Hindlimb muscle (tissue), 1 donor: ENCODE results near the gene OR6K2. TPM values are rescaled to one million over a fixed set of nuclear protein-coding genes. Genes with fewer than 3 reads are reported as not detected.
"Not testable (repeated sequence)": the region's sequence is repeated elsewhere in the genome, so short reads cannot be mapped to it uniquely, and the experiment has no call there.

Experiments
- DNase-seq: peaks from one replicate; pipeline ENCODE4 v3.0.0-alpha.2; 2013
- polyA plus RNA-seq: library from polyadenylated mRNA; unstranded; fragments of 120-200 nt; gene quantifications from one replicate; pipeline ENCODE4 v1.2.1, GENCODE V29; 2013; ENCODE audit not compliant: insufficient read length

The OR6K2 gene, protein sequence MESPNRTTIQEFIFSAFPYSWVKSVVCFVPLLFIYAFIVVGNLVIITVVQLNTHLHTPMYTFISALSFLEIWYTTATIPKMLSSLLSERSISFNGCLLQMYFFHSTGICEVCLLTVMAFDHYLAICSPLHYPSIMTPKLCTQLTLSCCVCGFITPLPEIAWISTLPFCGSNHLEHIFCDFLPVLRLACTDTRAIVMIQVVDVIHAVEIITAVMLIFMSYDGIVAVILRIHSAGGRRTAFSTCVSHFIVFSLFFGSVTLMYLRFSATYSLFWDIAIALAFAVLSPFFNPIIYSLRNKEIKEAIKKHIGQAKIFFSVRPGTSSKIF
- polyA plus RNA-seq, result not detected

DNA sequence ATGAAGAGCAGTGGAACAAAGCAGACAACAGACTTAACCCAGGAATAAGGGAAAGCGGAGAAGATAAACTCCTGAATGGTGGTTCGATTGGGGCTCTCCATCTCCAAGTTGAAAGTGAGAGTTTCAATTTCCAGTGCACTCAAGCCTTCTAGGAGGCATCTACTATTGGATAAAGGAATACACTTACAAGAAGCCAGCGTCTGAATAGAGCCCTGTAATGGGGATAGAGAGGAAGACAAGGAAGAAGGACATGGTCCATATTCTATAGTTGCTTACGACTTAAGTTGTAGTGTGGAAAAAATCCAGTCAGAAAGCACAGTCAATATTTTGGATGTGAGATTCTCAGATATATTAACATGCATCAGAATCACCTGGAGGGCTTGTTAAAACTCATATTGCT lies at the start of gene OR6K2:
Gene OR6K2 (minus strand): TSS at position 101 of the 400 bp plus-strand sequence. CDS start 0 bp downstream, at position 101.
- no peak for DNase-seq

DNA sequence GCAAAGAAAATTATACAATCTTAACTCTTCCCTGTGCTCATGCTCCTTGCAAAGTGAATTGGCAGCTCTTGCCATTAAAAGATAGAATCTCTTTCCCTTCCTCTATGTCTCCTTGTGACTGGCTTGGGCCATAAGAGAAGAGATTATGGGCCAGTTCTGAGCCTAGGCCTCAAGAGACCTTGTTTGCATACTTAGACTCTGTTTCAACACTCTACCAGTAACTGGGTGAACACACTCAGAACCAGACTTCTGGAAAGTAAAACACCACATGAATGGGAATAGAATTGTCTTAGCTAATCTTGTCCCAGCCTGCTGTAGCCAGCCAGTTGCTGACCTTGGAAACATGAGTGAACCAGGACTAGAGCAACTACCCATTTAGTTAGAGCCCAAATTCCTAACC lies 35.4 kb upstream of the OR6K2 start:
- no peak for DNase-seq

DNA sequence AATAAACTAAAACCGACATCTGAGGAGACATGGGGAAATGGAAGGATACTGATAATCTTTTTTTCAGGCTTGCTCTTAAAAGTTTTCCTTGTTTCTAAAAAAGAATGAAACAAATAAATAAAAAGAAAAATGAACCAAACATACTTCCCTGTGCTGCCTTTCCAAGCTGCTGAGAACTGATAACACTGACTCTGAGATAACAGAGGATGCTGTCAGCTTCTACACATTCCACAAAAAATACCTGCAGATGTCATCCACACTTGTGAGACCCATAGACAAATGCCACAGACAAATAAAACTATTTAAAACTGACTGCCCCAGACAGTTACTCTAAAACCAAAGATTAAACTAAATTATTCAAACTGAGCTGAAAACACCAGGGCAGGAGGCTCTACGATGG lies 32.1 kb upstream of the OR6K2 start:
- DNase-seq, result no peak

DNA sequence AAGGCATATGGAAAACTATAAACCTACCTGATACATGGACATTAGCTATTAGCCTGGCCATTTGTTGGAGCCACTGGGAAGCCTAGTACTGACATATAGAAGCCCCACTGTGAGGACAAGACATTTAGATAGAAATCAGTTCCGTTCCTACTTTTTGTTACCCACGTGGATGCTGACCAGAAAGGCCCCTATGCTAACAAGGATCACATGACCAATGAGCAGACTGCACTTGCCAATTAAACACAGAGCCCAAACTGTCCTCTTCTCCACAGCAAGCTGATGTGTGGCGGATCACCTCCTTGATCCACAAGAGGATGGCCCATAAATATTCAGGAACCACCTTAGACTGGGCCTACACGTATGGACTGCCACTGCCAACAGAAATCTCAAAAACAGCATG lies 31.3 kb upstream of the OR6K2 start:
- DNase-seq, result no peak

DNA sequence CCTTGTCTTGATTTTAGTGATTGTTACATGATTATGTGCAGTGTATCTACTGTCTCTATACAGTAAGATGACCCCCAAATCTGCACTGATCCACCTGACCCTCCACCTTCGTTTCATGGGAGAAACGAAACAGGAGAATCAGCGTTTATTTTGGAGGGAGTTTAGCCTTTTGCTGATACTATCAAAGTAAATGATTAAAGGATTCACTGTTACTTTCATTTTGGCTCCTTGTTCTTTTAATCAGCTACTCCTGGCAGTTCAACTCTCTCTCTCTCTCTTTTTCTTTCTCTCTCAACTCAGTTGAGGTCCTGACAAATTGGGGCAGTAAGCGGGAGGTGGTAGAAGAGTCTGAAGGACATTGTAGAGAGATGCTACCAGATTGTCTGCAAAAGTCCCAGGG lies 30.0 kb upstream of the OR6K2 start:
- no peak for DNase-seq

DNA sequence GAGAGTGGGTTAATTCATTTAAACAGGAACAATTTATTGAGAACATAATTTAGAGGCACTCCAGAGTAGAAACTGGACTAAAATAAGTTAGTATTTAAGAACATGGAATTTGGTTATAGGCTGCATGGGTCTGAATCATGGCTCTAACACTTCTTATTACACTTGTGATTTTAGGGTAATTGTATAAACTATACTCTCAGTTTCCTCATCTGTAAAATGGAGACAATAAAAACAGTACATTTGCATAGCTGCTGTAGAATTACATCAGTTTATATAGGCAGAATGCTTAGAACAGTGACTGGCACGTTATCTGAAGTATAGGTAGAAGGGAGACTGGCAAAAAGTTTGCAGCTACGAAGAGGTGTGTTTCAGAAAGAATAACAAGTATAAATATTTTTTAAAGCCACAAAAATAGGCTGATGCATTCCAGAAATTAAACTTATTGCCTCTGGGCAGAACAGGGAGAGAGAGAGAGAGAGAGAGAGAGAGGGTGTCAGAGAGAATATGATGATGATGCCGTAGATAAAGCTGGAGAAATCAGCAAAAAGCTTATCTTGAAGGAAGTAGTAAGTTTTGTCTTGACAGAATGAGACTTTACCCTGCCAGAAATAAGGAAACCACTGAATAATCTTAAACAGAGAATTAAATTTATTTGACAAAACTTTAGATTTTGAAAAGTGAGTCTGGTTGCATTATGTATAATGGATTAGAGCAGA lies 28.2 kb upstream of the OR6K2 start:
- DNase-seq, result no peak

DNA sequence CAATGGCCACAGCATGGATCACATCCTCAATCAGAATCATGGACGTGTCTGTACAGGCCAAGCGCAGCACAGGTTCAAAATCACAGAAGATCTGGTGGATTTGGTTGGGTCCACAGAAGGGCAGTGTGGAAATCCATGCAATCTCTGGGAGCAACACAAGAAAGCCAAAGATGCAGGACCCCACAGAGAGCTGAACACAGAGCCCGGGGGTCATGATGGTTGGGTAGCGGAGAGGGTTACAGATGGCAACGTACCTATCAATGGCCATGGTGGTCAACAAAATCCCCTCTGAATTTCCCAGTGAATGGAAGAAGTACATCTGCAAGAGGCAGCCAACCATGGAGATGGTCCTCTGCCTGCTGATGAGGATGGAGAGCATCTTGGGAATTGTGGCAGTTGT lies 24.0 kb upstream of the OR6K2 start:
- DNase-seq, result no peak

DNA sequence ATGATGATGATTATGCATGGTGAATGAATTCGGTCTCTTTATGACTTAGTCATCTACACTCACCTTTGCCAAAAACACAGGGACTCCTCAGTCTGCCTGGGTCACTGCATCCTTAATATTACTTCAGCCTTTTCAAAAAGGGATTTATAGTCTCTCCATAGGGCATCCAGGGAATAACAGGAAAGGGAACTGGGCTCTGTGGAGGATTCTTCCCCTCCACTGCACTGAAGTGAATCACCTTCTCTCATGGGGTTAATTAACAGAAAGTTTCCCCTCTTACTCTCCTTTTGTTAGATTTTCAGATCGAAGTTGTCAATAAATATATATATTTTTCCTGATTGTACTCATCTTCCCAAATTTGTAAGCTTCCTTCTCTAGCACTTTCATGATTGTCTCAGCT lies 20.2 kb upstream of the OR6K2 start, which contains the start of gene OR6K3:
Gene OR6K3 (minus strand): TSS at position 101 of the 400 bp plus-strand sequence. CDS start 2,605 bp downstream, outside the sequence.
- no peak for DNase-seq

DNA sequence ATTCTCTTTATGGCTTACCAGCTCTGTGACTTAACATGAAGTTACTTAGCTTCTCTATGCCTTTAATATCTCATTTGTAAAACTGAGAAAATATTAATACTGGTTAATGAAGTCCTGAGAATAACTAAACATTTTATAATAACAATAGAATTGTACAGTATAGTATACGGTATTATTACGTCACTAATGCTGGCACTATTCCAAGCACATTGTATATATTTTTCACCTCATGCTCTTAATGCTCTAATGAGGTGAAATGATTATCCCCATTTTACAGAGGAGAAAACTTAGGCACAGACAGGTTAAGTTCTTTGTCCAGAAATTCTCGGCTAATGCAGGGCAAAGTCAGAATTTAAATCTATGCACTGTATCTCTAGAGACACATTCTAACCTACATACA lies 19.2 kb upstream of the OR6K2 start:
- no peak for DNase-seq

DNA sequence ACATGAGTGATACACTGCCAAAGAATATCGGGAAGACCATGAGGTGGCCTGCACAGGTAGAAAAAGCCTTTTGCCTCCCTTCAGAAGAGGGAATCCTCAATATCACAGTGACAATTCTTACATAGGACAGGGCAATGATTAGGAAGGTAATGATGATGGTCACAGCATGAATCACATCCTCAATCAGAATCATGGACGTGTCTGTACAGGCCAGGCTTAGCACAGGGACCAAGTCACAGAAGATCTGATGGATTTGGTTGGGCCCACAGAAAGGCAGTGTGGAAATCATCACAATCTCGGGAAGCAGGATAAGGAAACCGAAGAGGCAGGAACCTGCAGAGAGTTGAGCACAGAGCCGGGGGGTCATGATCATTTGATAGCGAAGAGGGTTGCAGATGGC lies 16.9 kb upstream of the OR6K2 start:
- no peak for DNase-seq

DNA sequence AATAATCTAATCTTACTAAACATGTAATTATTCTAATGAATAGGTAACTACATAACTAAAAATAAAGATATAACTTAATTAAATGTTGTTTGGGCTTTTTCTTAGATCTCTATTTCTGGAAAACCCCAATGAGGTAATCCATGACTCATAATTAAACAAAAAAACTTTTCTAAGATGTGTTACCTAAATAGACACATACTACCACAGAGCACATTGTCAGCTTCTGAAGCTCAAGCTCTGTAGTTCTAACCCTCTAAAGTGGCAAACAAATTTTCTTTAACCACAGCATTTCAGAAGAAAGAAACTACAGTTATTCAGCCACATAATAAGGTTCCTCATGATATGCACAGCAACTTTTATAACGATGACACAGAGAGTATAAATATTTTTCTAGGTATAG lies 15.9 kb upstream of the OR6K2 start:
- no peak for DNase-seq

DNA sequence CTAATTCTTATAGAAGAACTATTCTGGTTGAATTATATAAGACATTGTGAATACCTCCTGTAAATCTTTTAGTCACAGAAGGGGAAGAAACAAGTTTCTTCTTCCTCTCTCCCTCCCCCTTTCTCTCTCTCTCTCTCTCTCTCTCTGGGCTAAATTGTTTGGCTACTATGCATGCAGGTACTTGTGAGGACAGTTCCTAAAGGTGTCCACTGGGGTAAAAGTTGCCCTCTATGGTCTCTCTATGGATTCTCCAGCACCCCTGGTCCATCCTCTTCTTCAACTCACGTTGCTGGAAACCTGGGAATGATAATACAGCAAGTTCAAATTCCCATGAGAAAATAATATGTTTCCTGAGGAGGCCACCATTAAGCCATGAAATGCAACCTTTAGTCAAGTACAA lies 14.3 kb upstream of the OR6K2 start:
- DNase-seq, result no peak

DNA sequence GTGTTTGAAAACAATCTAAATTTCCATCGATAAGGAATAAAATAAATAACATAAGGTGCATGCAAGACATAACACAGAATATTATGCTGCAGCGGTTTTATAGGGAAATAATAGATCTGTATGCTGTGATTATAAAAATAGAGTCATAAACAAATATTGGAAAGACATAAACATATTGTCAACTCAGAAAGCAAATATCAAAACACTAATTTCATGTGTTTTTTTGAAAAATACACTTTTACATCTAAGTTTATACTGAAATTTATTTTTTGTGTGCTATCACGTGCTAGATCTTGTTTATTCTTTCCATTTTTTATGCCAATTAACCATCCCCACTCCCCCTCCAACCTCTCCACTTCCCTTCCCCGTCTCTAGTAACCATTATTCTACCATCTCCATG lies 10.6 kb upstream of the OR6K2 start:
- DNase-seq, result no peak

DNA sequence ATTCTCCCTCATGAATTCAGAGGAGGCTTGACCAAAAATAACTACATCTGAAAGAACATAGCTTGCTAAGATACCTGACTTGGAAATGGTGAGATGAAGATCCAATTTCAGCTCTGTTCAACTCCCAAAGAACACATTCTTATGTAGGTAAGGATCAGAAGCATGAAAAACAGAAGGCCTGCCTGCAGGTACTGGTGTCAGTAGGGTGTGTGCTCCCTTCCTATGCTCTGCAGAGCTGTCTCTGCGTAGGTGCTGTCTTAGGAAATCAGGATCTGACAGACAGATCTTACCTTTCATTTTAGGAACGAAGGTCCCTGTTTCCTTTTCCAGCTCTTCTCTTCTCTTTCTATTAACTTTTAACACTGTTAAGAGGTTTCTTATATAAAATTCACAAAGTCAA lies 5.6 kb upstream of the OR6K2 start:
- no peak for DNase-seq

DNA sequence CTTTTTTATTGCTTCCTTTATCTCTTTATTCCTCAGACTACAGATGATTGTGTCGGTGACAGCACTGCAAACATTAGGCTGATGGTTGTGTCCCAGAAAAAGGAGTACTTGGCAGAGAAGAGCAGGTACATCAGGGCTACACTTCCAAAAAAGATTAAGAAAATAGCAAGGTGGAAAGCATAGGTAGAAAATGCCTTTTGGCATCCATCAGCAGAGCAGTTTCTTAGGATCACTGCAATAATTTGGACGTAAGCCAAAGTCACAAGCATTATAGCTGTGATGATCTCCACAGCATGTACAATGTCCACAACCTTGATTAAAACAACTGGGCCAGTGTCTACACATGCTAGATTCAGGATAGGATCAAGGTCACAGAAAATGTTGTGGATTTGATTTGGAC lies 5.9 kb downstream of the OR6K2 start:
- no peak for DNase-seq

DNA sequence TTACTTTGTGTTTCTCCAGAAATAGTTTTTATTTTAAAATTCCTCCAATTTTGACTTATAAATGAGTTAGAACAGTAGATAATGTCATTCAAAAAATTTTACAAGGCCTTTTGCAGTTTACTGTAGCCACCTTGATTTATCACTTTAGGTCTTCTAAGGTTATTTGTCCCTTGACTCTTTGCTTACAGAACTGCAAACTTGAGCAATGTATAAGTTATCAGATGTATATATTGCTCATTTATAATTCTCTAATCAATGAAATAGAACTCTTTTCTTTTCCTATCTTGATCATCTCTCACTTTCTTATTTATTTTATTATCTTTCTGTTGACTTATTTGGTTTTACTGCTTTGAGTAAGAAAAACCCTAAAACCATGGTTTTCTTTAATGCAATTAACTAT lies 8.1 kb downstream of the OR6K2 start:
- DNase-seq, result no peak

DNA sequence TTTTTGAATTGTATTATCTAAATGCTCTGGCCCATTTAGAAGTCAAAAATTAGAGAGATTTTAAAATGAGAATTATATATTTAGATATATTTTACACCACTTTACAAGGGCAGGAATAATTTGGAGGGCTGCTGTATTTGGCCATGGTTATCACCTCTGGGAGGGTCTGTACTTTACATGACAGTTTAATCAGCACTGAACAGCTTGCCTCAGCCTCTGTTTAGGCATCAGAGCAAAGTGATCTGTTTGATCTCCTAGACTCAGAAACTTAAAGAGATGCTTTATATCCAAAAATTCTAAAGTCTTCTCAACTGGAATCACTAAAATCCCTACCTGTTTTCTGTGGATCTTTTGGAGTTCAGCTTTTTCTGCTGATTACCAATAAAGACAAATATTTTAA lies 8.5 kb downstream of the OR6K2 start:
- DNase-seq, result no peak

DNA sequence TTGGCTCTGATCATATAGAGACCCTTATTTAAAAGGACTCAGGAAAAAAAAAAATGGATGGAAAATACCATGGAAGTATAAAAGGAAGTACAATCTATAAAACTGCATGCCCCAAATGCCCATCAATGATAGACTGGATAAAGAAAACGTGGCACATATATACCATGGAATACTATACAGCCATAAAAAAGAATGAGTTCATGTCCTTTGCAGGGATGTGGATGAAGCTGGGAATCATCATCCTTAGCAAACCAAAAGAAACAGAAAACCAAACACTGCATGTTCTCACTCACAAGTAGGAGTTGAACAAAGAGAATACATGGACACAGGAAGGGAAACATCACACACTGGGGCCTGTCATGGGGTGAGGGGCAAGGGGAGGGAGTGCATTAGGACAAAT lies 9.3 kb downstream of the OR6K2 start:
- not testable (repeated sequence) for DNase-seq

DNA sequence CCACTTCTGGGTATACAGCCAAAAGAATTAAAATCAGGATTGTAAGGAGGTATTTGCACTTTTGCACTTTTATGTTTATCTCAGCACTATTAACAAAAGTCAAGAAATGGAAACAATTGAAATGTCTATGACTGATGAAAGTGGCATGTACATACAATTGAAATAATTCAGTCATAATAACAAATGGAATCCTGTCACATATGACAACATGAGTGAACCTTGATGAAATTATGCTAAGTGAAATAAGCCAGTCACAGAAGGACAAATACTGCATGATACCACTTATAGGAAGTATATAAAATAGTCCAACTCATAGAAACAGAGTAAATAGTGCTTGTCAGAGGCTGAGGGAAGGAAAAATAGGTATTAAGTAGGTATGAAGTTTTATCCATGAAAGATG lies 10.6 kb downstream of the OR6K2 start:
- DNase-seq, result no peak

DNA sequence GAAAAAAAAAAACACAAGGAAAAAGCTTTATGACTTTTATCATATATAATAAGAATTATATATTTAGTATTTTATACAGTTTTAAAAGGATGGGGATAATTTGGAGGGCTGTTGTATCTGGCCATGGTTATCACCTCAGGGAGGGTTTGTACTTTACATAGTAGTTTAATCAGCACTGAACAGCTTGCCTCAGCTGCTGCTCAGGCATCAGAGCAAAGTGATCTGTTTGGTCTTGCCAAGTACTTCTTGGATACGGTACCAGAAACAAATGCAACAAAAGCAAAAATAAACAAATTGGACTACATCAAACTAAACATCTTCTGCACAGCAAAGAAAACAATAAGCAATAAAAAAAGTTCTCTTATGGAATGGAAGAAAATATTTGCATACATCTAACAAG lies 11.3 kb downstream of the OR6K2 start:
- DNase-seq, result no peak

DNA sequence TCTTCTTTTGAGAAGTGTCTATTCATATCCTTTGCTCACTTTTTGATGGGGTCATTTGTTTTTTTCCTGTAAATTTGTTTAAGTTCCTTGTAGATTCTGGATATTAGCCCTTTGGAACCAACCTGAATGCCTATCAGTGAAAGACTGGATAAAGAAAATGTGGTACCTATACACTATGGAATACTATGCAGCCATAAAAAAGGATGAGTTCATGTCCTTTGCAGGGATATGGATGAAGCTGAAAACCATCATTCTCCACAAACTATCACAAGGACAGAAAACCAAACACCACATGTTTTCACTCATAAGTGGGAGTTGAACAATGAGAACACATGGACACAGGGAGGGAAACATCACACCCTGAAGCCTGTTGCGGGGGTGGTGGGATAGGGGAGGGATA lies 12.1 kb downstream of the OR6K2 start:
- not testable (repeated sequence) for DNase-seq

DNA sequence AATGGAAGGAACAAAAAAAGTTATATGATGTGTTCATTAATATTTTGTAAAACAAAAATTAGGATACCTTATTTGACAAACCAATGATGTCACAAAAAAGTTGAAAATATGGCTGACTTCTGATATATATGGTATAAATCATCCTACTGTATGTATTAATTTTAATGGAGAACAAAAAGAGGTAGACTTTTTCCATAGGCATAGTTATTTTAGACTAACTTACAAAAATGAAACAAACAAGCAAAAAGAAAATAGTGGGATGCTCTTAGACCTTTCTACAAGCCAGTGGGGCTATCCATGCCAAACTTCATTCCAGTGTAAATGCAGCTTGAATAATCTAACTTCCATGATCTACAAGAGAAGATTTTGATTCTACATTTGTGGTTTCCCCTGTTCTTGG lies 13.4 kb downstream of the OR6K2 start:
- DNase-seq, result no peak

DNA sequence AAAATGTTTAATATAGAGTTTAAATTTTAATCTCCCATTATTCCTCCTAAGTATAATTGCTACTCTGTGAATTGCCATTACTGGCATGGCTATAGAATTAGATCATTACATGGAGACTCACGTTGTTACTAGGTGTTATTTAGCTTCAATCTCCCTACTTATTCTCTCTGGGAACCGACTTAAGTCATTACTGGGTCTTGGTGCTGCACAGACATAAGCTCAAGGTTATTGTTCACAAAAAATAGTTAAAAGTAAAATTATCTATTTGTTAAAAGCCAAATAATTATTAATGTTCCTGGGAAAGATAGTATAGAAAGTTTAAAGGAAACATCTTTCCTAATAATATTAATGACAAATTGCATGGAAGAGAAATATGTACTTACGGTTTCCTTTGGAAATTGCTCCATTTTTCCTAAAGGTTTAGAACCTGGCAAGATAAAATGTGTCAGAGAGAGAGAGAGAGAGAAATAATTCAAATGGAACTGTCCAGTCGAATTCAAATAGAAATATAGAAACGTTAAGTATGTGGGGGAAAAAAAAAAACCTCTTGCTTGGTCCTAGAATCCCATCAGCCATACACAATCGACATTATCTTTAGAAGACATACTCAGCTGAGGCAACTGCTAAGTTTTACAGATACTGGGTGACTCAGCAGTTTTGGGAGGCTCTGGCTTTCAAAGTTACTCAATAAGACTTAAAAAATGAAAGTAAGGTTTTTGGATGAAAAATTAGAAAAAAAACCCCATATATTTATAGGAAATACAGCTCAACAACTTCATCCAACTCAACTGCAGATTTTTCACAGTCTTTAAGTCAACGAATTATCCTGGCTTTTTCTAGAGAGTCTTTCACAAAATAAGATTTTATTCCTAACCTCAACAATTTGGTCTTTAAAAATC lies 14.1 kb downstream of the OR6K2 start, which contains the start of gene SPTA1:
Gene SPTA1 (minus strand): TSS at position 605 of the 899 bp plus-strand sequence. CDS start 198 bp downstream, at position 407.
- DNase-seq, result no peak
